GM18907 (cell line): ENCODE data around the gene MACROD2.
"Not testable (repeated sequence)": the region's sequence is repeated elsewhere in the genome, so short reads cannot be mapped to it uniquely, and the experiment has no call there.

Experiments used
- ATAC-seq: cut with Tn5 transposase; IDR thresholded peaks from one replicate; pipeline ENCODE4 v1.9.1; 2021; ENCODE audit warnings: mild to moderate bottlenecking, moderate library complexity; ENCODE audit not compliant: unreplicated experiment

The MACROD2 gene

DNA sequence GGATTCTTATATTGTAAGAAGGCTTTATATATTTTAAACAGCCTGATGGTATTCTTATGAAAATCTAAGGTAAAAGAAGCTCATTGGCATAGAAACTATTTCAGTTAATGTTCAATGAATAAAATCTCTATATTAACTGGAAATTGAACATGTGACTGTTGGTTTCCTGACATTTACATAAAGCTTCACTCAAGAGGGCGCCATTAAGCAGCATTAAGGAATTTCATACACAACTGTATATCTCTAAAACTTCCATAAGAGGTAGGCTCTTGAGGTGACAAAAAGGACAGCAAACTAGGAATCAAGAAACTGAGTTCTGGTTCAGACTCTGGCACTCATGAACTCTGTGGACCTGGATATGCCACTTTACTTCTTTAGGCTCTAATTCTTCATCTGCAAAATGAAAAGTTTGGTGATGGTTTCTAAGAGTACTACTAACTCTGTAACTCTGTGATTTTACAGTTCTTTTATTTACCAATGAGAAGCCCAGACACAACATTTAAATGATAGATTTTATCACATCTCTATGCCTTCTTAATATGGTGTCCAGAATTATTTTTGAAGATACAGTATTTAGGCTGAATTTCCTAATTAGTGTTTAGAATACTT lies 194.6 kb downstream of the MACROD2 start:
- ATAC-seq: no peak

- ATAC-seq: no peak
These were observed 196.2 kb downstream of the MACROD2 start for GRCh38 chr20:14191559-14191958.

DNA sequence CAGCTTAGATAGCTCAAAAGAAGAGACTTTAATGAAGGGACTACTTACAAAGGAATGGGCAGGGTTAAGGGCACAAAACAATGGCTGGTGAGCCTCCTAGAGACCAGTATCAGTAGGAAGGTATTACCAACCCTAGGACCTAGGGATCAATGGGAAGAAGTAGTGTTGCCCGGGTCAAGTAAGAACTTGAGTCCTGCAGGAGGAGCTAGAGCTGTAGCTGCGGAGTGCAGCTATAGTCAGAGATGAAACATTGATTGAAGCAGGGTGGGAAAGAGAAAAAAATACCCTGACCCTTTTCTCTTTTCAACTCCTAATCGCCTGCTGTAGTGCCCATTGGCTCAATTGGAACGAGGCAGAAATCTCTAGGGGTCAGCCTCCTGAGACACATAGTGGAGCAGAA lies 198.1 kb downstream of the MACROD2 start:
- no peak for ATAC-seq

- no peak for ATAC-seq
These were observed 198.6 kb downstream of the MACROD2 start for GRCh38 chr20:14193885-14194284.

GRCh38 chr20:14197097-14197496 lies 201.8 kb downstream of the MACROD2 start:
- no peak for ATAC-seq

- ATAC-seq: no peak
These were observed 203.1 kb downstream of the MACROD2 start for GRCh38 chr20:14198416-14198815.

DNA sequence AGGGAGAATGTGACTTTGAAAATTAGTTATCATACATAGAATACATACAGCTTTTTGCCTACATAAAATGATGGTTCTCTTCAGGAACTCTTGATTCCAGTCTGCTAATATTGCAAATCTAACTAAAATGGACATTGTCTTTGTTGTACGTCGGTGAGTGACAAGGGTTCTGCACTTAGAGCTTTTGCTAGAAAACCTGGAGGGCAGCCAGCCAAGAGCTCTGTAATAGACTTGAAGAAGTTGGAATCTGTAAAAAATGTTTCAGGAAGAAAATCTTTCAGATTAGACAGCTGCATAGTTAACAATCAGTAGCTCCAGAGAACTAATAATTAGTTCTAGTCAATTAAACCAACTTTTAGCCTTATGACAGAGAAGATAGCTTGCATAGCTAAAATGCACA lies 203.8 kb downstream of the MACROD2 start:
- ATAC-seq: no peak

GRCh38 chr20:14203657-14204056 lies 208.3 kb downstream of the MACROD2 start:
- no peak for ATAC-seq

- no peak for ATAC-seq
These were observed 212.3 kb downstream of the MACROD2 start for GRCh38 chr20:14207591-14207990.

DNA sequence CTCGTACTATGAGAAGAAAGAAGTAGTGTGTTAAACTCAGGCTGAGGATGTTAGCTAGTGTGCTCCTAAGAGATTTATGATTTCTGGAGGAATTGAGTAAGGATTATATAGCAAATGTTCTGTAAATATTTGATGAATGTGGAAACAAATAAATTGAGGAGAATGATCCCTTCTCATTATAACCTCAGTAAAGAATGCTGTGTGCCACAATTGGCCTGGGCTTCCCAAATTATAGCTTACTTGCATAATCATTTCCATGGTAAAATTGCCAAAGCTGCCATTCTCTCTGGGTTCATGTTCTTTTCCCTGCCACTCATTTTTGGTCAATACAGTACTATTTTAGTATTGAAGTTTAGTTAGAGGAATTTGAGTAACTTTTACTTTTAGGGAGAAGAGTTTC lies 213.6 kb downstream of the MACROD2 start:
- ATAC-seq: no peak

DNA sequence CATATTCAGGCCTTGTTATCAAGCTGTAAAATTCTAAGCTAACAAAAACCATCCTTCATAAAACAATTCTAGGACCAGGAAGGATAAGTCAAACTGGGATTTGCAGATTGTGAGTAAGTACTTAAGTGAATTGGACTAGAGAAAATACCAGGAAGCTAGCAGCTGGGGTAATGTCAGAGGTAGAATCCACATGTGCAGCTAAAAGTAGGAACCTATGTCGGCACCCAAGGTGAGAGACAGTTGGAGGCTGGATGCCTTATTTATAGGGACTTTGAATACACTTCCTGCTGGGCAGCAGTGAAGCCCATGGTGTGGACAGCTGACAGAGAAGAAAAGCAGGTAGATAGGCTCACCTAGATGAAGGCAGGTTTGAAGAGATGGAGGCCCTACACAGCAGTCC lies 214.8 kb downstream of the MACROD2 start:
- no peak for ATAC-seq

GRCh38 chr20:14214046-14214445 lies 218.7 kb downstream of the MACROD2 start:
- no peak for ATAC-seq

DNA sequence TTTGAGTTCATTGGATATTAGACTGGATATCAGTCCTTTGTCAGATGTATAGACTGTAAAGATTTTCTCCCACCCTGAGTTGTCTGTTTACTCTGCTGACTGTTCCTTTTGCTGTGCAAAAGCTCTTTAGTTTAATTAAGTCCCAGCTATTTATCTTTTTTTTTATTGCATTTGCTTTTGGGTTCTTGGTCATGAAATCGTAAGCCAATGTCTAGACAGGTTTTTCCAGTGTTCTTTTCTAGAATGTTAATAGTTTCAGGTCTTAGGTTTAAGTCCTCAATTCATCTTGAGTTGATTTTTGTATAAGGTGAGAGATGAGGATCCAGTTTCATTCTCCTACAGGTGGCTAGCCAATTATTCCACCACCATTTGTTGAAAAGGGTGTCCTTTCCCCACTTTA lies 220.6 kb downstream of the MACROD2 start:
- ATAC-seq: not testable (repeated sequence)

DNA sequence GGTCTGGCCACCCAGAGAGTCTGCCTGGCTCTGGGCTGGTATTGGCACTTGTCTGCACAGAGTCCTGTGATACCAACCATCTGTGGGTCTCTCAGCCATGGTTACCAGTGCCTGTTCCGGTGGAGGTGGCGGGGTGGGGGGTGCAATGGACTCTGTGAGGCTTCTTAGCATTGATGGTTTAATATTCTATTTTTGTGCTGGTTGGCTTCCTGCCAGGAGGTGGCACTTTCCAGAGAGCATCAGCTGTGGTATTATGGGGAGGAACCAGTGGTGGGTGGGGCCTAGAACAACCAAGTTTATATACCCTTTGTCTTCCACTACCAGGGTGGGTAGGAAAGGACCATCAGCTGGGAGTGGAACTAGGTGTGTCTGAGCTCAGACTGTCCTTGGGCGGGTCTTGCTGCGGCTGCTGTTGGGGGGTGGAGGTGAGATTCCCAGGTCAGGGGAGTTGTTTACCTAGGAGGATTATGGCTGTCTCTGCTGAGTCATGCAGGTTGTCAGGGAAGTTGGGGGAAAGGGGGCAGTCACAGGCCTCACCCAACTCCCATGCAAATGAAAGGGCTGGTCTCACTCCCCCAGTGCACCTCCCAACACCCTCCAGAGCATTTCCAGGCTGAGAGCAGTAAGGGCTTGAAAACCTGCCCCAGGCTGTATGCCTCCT lies 224.6 kb downstream of the MACROD2 start:
- ATAC-seq: no peak

DNA sequence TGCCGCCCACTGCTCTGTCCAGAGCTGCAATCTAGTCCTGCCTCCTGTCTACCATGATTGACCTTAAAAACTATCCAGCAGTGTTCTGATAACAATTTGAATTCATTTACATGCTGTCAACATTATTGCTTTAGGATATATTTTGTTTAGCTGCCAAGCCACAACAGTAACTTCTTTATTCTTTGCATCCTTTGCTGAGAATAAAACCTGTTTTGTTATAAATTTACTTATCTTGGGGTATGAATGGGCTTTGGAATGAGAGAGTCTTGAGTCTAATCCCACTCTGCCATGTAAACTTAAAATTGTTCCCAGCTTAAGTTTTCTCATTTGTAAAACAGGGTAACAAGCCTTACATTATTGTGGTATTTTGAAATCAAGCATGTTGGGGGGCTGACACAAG lies 225.7 kb downstream of the MACROD2 start:
- ATAC-seq: no peak

- ATAC-seq: no peak
These were observed 228.5 kb downstream of the MACROD2 start for GRCh38 chr20:14223806-14224205.

DNA sequence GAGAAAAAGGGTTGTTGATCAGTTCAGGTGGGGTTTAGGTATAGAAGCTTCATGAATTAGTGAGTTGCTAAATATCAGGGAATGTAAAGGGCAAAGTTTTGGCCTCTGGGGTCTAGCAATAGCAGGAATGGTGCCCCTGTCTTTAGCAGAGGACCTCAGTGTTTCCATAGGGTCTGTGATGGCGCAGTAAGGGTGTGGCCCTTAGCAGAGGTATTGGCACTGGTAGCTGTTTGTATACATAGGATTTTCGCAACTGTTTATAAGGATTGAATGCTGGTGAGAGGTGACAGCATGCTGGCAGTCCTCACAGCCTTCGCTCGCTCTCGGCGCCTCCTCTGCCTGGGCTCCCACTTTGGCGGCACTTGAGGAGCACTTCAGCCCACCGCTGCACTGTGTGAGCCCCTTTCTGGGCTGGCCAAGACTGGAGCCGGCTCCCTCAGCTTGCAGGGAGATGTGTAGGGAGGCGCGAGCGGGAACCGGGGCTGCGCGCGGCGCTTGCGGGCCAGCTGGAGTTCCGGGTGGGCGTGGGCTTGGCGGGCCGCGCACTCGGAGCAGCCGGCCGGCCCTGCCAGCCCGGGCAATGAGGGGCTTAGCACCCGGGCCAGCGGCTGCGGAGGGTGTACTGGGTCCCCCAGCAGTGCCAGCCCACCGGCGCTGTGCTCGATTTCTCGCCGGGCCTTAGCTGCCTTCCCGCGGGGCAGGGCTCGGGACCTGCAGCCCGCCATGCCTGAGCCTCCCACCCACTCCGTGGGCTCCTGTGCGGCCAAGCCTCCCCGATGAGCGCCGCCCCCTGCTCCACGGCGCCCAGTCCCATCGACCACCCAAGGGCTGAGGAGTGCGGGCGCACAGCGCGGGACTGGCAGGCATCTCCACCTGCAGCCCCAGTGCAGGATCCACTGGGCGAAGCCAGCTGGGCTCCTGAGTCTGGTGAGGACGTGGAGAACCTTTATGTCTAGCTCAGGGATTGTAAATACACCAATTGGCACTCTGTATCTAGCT lies 231.0 kb downstream of the MACROD2 start:
- not testable (repeated sequence) for ATAC-seq

- ATAC-seq: no peak
These were observed 237.3 kb downstream of the MACROD2 start for GRCh38 chr20:14232650-14233049.

DNA sequence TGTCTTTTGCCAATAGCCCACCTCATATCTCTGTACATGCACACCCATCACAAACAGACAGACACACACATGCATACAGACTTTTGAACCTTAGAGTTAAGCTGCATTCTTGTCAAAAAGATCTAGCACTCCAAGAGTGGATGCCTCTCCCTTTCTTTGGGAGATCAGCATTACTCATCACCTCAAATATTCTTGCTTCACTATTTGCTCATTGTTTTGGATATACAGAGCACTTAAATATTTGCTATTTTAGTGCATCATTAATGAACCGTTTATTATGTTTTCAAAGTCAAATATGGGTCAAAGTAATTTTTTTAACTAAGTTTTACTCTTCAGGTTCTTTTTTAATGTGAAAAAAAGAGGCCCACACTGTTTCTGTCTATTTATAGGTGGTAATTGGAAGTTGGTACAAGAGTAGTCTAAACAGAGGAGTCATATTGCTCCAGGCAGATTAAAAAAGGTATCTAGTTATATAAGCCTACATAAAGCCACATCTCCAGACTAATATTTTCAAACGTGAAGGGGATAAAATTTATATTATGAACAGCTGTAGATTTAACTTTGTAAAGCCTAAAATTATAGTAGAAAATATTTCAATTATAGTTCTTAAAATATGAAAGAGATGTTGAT lies 239.5 kb downstream of the MACROD2 start:
- no peak for ATAC-seq

- no peak for ATAC-seq
These were observed 240.0 kb downstream of the MACROD2 start for GRCh38 chr20:14235355-14235754.

DNA sequence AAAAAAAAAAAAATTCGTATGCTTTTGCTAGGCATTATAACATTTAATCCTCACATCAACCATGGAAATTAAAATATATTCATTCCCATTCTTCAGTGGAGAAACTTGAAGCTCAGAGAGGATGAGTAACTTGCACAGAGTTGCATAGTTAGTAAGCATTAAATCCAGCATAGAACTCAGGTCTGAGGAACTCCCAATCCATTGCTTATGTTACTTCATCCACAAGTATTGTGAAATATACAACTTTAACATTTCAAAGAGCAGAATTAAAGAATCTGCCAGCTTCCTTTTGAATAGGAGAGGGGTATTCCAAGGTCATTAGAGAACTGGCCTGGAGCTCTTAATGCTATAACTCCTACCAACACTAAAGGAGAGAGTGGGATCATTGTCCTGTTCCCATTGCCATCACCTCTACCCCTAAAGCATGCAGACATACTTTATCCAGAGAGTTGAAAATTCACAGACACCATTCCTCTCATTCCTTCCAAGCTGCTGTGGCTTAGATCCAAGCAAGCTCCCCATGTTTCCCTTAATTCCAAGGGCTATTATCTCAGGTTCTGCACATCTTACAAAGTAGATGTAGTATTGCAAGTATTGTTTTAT lies 250.2 kb downstream of the MACROD2 start:
- ATAC-seq: no peak
